Colonic mucosa (tissue), 4 donors: ENCODE data around the gene RAB37. TPM values are rescaled to one million over a fixed set of nuclear protein-coding genes. Genes with fewer than 3 reads are reported as not detected.
A peak's percentile ranks its signal among the peaks of the same experiment; 100 is the strongest.

ENCODE experiments used
- DNase-seq: peaks from one replicate; pipeline ENCODE4 v3.0.0-alpha.2; 2020
- H3K27ac ChIP-seq: fragments of 200-600 bp; one replicate; pipeline ENCODE4 v1.8.0; 2021
- H3K27me3 ChIP-seq: fragments of 200-600 bp; one replicate; pipeline ENCODE4 v1.8.0; 2021
- H3K36me3 ChIP-seq: fragments of 200-600 bp; one replicate; pipeline ENCODE4 v1.8.0; 2021
- H3K4me1 ChIP-seq: fragments of 200-600 bp; one replicate; pipeline ENCODE4 v1.8.0; 2021; ENCODE audit warnings: mild to moderate bottlenecking
- H3K4me3 ChIP-seq: fragments of 200-600 bp; one replicate; pipeline ENCODE4 v1.8.0; 2021
- H3K9ac ChIP-seq, 2 donors: one replicate each; pipeline ENCODE4 v1.7.0; 2013; ENCODE audit warnings: control low read depth in 2 of 2, low read depth in 2 of 2, low read length in 2 of 2
- H3K9me3 ChIP-seq: fragments of 200-600 bp; one replicate; pipeline ENCODE4 v1.8.0; 2021
- intact Hi-C: fragments of 100-400 bp; cut with DNase I; formaldehyde crosslinking; loops from one replicate; pipeline ENCODE4 v1.14.1; 2022
- total RNA-seq, 2 donors: library from RNA; stranded (reverse); fragmentation: NEBNext Ultra II Directional in 1 of 2; extraction: Animal tissue kit (Norgen Biotek cat#: 25700) in 1 of 2; gene quantifications; one replicate each; pipeline ENCODE4 v1.2.1, GENCODE V29; 2021
- TF ChIP-seq, protein P1 (sequence below): fragments of 200-600 bp; IDR thresholded peaks from one replicate; pipeline ENCODE4 v1.8.0; 2022; ENCODE audit warnings: antibody characterized with exemption, mild to moderate bottlenecking
- donor health status: healthy.
- donor health status: DM: no; HTN: no; CAD: no.
- donor health status: DM: no; HTN: no; CAD: no.

RAB37 gene
- total RNA-seq, 2 donors from 2014 or later: 4.5 to 7.2 TPM

DNA sequence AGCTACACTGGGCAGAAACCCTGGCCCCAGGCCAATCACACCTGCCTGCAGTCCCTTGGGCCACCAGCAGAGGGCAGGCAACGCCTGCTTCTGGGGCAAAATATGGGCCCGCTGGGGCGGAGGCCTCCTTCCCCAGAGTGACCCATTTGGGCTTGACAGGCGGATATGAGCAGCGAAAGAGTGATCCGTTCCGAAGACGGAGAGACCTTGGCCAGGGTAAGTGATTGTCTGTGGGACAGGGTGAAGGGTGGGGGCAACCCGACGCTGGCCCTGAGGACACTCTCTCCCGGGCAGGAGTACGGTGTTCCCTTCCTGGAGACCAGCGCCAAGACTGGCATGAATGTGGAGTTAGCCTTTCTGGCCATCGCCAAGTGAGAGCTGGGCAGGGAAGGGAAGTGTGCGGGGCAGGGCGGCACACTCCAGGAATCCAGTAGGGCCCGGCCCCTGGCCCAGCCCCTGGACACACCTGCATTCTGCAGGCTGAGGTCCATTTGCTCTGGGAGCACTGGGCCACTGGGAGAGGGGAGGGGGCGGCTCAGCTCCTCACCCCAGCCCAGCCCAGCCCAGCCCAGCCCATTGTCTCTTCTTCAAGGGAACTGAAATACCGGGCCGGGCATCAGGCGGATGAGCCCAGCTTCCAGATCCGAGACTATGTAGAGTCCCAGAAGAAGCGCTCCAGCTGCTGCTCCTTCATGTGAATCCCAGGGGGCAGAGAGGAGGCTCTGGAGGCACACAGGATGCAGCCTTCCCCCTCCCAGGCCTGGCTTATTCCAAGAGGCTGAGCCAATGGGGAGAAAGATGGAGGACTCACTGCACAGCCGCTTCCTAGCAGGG, 7.9 kb downstream of the RAB37 start:
- TF ChIP-seq, protein P1, sequence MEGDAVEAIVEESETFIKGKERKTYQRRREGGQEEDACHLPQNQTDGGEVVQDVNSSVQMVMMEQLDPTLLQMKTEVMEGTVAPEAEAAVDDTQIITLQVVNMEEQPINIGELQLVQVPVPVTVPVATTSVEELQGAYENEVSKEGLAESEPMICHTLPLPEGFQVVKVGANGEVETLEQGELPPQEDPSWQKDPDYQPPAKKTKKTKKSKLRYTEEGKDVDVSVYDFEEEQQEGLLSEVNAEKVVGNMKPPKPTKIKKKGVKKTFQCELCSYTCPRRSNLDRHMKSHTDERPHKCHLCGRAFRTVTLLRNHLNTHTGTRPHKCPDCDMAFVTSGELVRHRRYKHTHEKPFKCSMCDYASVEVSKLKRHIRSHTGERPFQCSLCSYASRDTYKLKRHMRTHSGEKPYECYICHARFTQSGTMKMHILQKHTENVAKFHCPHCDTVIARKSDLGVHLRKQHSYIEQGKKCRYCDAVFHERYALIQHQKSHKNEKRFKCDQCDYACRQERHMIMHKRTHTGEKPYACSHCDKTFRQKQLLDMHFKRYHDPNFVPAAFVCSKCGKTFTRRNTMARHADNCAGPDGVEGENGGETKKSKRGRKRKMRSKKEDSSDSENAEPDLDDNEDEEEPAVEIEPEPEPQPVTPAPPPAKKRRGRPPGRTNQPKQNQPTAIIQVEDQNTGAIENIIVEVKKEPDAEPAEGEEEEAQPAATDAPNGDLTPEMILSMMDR: peak; percentile 99
- peak; percentile 94 for DNase-seq
- H3K36me3 ChIP-seq: no peaks in the 10 kb centered on the region
- H3K9me3 ChIP-seq: no peaks in the 10 kb centered on the region
- H3K27ac ChIP-seq: peak overlapping the region; percentile 31
- H3K9ac ChIP-seq: peak overlapping the region; percentile 38 to 70
- no peaks in the 10 kb centered on the region for H3K27me3 ChIP-seq
- peaks cover 9% of the 10 kb centered on the region for H3K4me1 ChIP-seq
- intact Hi-C loops: loop anchor here (2.0 to 5.0 kb wide), 3 partner anchors 26 to 117 kb away; no protein-coding TSS in a partner anchor
- H3K4me3 ChIP-seq: peak overlapping the region; percentile 19

DNA sequence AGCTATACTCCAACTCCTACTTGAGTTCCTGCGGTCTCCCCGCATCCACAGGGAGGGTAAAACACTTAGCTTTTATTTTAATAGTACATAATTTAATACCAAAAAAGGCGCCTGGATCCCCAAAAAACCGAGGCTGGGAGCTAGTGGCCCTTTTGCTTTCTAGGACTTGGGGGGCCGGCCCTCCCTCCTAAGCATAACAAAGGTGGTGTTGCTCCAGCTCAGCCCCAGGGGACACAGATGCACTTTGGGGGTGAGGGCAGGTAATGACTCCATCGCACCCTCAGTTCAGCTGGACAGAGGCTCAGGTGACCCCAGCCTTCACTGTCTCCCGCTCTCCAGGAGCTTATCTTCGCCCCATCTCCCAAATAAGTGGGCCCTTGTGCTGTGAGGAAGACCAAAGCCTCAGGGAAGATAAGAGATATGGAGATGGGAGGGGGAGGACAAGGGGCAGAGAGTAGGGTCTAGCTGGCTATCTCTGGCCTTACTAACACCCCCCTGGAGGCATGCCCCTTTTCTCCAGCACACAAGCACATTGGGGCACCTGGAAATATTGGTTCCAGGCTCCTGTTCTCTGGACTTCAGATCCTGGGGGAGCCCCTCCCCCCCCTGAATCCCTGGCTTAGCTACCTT, 8.6 kb downstream of the RAB37 start:
- H3K36me3 ChIP-seq: no peaks in the 10 kb centered on the region
- H3K27me3 ChIP-seq: no peaks in the 10 kb centered on the region
- H3K27ac ChIP-seq: no peak overlapping the region
- H3K9ac ChIP-seq: peak overlapping the region in 1 of 2 donors; percentile 70
- H3K4me1 ChIP-seq: peaks cover 9% of the 10 kb centered on the region
- DNase-seq: no peak
- H3K9me3 ChIP-seq: no peaks in the 10 kb centered on the region
- no peak overlapping the region for H3K4me3 ChIP-seq
- intact Hi-C loops: loop anchor here (2.0 kb wide), 1 partner anchor 25 kb away; no protein-coding TSS in a partner anchor
- TF ChIP-seq, protein P1: no peak

DNA sequence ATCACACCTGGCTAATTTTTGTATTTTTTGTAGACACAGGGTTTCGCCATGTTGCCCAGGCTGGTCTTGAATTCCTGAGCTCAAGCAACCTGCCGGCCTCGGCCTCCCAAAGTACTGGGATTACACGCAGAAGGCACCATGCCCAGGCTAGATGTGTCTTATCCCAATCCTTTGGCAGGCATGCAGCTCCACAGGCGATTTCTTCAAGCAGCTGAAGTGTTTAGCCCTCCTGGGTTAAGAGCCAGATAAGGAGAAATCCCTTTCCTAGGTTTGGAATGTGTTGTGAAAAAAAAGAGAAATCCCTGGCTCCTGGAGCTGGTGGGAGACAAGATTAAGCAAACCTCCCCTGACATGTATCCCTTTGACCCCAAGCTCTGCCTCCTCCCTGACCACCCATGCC, 9.3 kb downstream of the RAB37 start:
- Histone ChIP-seq H3K36me3 (no peaks in the 10 kb centered on the region), H3K4me3 (no peak overlapping the region), H3K9ac (no peak overlapping the region), H3K4me1 (peaks cover 13% of the 10 kb centered on the region), H3K9me3 (no peaks in the 10 kb centered on the region), H3K27ac (no peak overlapping the region), H3K27me3 (no peaks in the 10 kb centered on the region)
- no peak for DNase-seq
- intact Hi-C loops: no loop called here
- TF ChIP-seq, protein P1: no peak

DNA sequence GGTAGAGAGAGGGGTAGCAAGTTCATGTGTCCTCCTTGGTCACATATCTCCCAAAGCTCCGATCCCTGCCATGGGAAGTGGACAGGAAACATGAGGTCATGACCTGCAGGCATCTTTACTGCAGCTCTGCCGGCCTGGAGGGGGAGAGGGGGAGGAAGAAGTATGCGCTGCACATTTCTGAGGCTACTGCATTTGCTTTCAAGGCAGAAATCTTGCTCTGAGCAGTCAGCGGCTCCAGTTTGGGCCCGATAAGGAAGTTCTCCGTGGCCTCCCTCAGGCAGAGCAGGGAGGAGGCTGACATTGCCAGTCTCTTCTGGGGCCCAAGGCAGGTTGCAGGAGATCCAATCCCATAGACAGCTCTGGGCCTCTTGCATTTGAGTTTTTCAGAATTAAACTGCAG, 9.9 kb downstream of the RAB37 start:
- Histone ChIP-seq H3K36me3 (no peaks in the 10 kb centered on the region), H3K27me3 (no peaks in the 10 kb centered on the region), H3K4me1 (peaks cover 16% of the 10 kb centered on the region), H3K4me3 (no peak overlapping the region), H3K9me3 (no peaks in the 10 kb centered on the region), H3K9ac (peak overlapping the region in 1 of 2 donors; percentile 26), H3K27ac (peak overlapping the region; percentile 12)
- DNase-seq: no peak
- intact Hi-C loops: no loop called here
- TF ChIP-seq, protein P1: no peak

DNA sequence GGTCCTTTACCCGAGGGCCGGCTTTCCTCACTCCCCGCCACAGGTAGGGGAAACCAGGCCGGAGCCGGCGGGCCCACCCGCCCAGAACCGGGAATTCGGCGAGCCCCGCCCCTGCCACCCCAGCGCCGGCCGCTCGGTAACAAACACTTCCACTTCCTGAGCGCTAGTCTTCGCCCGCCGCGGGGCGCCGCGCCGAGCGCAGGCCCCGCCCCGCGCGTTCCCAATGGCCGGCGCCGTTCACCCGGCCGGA, 11.1 kb downstream of the RAB37 start:
- DNase-seq: no peak
- Histone ChIP-seq H3K36me3 (no peaks in the 10 kb centered on the region), H3K27ac (peak overlapping the region; percentile 56), H3K4me1 (peaks cover 23% of the 10 kb centered on the region), H3K9ac (peak overlapping the region in 1 of 2 donors; percentile 1), H3K9me3 (no peaks in the 10 kb centered on the region), H3K27me3 (no peaks in the 10 kb centered on the region), H3K4me3 (peak overlapping the region; percentile 85)
- intact Hi-C loops: no loop called here
- TF ChIP-seq, protein P1: no peak
